ENCODE data around the gene MUC4. TPM values are rescaled to one million over a fixed set of nuclear protein-coding genes. Genes with fewer than 3 reads are reported as not detected.

Gene MUC4
- total and polyA plus RNA-seq, 10 of the 15 experiments (the other 5 are each of a cell fraction or from before 2014, with no cell fraction given) = 0.02 to 0.46 (median 0.27) TPM; not detected in 4

DNA sequence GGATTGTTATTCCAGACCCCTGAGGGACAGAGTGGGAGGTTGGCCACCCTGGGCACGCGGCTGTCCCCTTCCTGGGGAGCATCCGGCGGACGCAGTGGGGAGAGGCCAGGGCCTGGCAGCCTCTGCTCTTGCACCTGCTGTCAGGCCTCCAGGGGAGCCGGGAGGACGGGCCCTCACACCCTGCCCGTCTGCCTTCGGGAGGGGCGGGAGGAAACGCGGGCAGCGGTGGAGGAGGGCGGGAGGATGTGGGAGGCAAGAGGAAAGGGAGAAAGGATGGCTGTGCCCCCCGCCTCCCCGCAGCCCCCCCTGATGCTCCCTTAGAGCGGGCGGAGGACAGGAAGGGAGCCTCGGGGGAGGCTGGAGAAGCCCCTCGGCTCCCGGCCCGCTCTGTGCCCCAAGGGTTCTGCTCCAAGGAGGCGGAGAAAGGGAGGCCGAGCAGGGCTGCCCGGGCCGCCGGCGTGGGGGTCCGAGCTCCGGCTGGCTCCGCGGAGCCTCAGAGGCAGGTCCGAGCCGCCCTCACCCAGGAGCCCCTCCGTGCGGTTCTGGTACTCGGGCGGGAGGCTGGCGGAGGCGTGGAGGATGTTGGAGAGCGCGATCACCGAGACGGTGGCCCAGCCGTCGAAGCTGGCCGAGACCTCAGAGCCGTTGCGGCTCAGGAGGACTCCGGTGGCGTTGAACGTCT, 50.0 kb downstream of the MUC4 start:
- no peak for FAIRE-seq
- H3K4me1 ChIP-seq (ENCODE audit: control insufficient read depth, insufficient read depth, low read length) = no peaks in the 10 kb centered on the region
- H3K4me2 ChIP-seq (ENCODE audit: control insufficient read depth, insufficient read depth) = no peak overlapping the region
- 41% methylated on average over 43 of the region's 52 CpGs for WGBS (ENCODE audit: insufficient coverage, insufficient replicate concordance, low lambda C conversion rate, missing lambda C conversion rate)
- ChIA-PET SMC1A (ENCODE audit: uncharacterized antibody, unreplicated experiment) (no interaction called here), CTCF (no interaction called here), POLR2A (no interaction called here), RAD21 (ENCODE audit: unreplicated experiment) (no interaction called here)
- in situ Hi-C loops (cut with MboI) (no loop called here), intact Hi-C loops (cut with micrococcal nuclease; ENCODE audit: unreplicated experiment) (no loop called here)
- no peak for ATAC-seq
- no TSS peak for BruUV-seq (replicated peaks)
- no peak overlapping the region for H2AFZ ChIP-seq (ENCODE audit: control insufficient read depth, low read depth, low read length)
- H3K9ac ChIP-seq (ENCODE audit: control insufficient read depth, insufficient read depth, low read length) = no peak overlapping the region
- no peaks in the 10 kb centered on the region for H3K9me3 ChIP-seq (replicated peaks; ENCODE audit: control insufficient read depth, insufficient read depth, low read length)
- no peak for DNase-seq (ENCODE audit: low read depth, low spot score)
- H3K79me2 ChIP-seq (ENCODE audit: control insufficient read depth, insufficient read depth, low read length) = no peaks in the 10 kb centered on the region
- H3K27me3 ChIP-seq (replicated peaks in 1 of 2; ENCODE audit: control insufficient read depth in 2 of 2, insufficient read depth in 2 of 2, low read length in 1 of 2) = no peaks in the 10 kb centered on the region; a peak in 2 of 4 replicates
- H4K20me1 ChIP-seq (ENCODE audit: control insufficient read depth, insufficient read depth) = no peaks in the 10 kb centered on the region
- H3K4me3 ChIP-seq = no peak overlapping the region
- H3K27ac ChIP-seq (ENCODE audit: control insufficient read depth, insufficient read depth) = no peak overlapping the region
- H3K36me3 ChIP-seq (ENCODE audit: control insufficient read depth in 2 of 2, insufficient read depth in 2 of 2, low read length in 1 of 2) = no peaks in the 10 kb centered on the region
- TF ChIP-seq CHD4 (IDR thresholded peaks at IDR 0.05) = no peak
- TF ChIP-seq, protein P1, sequence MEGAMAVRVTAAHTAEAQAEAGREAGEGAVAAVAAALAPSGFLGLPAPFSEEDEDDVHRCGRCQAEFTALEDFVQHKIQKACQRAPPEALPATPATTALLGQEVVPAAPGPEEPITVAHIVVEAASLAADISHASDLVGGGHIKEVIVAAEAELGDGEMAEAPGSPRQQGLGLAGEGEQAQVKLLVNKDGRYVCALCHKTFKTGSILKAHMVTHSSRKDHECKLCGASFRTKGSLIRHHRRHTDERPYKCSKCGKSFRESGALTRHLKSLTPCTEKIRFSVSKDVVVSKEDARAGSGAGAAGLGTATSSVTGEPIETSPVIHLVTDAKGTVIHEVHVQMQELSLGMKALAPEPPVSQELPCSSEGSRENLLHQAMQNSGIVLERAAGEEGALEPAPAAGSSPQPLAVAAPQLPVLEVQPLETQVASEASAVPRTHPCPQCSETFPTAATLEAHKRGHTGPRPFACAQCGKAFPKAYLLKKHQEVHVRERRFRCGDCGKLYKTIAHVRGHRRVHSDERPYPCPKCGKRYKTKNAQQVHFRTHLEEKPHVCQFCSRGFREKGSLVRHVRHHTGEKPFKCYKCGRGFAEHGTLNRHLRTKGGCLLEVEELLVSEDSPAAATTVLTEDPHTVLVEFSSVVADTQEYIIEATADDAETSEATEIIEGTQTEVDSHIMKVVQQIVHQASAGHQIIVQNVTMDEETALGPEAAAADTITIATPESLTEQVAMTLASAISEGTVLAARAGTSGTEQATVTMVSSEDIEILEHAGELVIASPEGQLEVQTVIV (IDR thresholded peaks at IDR 0.05; ENCODE audit: borderline replicate concordance, partially characterized antibody) = no peak
- TF ChIP-seq SMARCA5 (IDR thresholded peaks at IDR 0.05) = no peak
- TF ChIP-seq DPF2 (IDR thresholded peaks at IDR 0.05) = no peak
- no peak for TF ChIP-seq BMI1 (IDR thresholded peaks at IDR 0.05; ENCODE audit: borderline replicate concordance)
- no peak for TF ChIP-seq TCF7 (IDR thresholded peaks at IDR 0.05; ENCODE audit: borderline replicate concordance)
- TF ChIP-seq, protein P2, sequence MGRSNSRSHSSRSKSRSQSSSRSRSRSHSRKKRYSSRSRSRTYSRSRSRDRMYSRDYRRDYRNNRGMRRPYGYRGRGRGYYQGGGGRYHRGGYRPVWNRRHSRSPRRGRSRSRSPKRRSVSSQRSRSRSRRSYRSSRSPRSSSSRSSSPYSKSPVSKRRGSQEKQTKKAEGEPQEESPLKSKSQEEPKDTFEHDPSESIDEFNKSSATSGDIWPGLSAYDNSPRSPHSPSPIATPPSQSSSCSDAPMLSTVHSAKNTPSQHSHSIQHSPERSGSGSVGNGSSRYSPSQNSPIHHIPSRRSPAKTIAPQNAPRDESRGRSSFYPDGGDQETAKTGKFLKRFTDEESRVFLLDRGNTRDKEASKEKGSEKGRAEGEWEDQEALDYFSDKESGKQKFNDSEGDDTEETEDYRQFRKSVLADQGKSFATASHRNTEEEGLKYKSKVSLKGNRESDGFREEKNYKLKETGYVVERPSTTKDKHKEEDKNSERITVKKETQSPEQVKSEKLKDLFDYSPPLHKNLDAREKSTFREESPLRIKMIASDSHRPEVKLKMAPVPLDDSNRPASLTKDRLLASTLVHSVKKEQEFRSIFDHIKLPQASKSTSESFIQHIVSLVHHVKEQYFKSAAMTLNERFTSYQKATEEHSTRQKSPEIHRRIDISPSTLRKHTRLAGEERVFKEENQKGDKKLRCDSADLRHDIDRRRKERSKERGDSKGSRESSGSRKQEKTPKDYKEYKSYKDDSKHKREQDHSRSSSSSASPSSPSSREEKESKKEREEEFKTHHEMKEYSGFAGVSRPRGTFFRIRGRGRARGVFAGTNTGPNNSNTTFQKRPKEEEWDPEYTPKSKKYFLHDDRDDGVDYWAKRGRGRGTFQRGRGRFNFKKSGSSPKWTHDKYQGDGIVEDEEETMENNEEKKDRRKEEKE (IDR thresholded peaks at IDR 0.05) = no peak
- no peak for TF ChIP-seq MXI1 (IDR thresholded peaks at IDR 0.05; ENCODE audit: low read depth, low read length)
- TF ChIP-seq, protein P3, sequence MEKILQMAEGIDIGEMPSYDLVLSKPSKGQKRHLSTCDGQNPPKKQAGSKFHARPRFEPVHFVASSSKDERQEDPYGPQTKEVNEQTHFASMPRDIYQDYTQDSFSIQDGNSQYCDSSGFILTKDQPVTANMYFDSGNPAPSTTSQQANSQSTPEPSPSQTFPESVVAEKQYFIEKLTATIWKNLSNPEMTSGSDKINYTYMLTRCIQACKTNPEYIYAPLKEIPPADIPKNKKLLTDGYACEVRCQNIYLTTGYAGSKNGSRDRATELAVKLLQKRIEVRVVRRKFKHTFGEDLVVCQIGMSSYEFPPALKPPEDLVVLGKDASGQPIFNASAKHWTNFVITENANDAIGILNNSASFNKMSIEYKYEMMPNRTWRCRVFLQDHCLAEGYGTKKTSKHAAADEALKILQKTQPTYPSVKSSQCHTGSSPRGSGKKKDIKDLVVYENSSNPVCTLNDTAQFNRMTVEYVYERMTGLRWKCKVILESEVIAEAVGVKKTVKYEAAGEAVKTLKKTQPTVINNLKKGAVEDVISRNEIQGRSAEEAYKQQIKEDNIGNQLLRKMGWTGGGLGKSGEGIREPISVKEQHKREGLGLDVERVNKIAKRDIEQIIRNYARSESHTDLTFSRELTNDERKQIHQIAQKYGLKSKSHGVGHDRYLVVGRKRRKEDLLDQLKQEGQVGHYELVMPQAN (conservative IDR thresholded peaks at IDR 0.05) = no peak
- TF ChIP-seq SMAD1 (IDR thresholded peaks at IDR 0.05; ENCODE audit: low read depth, partially characterized antibody) = no peak
- no peak for TF ChIP-seq SP1 (IDR thresholded peaks at IDR 0.05; ENCODE audit: low read depth, low read length)
- TF ChIP-seq CHD1 (IDR thresholded peaks at IDR 0.05; ENCODE audit: low read depth, low read length) = no peak
- TF ChIP-seq, protein P4, sequence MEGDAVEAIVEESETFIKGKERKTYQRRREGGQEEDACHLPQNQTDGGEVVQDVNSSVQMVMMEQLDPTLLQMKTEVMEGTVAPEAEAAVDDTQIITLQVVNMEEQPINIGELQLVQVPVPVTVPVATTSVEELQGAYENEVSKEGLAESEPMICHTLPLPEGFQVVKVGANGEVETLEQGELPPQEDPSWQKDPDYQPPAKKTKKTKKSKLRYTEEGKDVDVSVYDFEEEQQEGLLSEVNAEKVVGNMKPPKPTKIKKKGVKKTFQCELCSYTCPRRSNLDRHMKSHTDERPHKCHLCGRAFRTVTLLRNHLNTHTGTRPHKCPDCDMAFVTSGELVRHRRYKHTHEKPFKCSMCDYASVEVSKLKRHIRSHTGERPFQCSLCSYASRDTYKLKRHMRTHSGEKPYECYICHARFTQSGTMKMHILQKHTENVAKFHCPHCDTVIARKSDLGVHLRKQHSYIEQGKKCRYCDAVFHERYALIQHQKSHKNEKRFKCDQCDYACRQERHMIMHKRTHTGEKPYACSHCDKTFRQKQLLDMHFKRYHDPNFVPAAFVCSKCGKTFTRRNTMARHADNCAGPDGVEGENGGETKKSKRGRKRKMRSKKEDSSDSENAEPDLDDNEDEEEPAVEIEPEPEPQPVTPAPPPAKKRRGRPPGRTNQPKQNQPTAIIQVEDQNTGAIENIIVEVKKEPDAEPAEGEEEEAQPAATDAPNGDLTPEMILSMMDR (IDR thresholded peaks at IDR 0.05 in 2 of 3, conservative IDR thresholded peaks at IDR 0.05 in 1 of 3; ENCODE audit: control insufficient read depth in 2 of 3, extremely low read depth in 1 of 3, insufficient read depth in 1 of 3, low read depth in 3 of 3, low read length in 3 of 3) = no peak
- TF ChIP-seq RB1 (IDR thresholded peaks at IDR 0.05; ENCODE audit: borderline replicate concordance) = no peak
- TF ChIP-seq CREM (IDR thresholded peaks at IDR 0.05; ENCODE audit: low read depth) = no peak
- TF ChIP-seq PML (IDR thresholded peaks at IDR 0.05; ENCODE audit: low read length) = no peak

Data from GM12878 (cell line).